ENCODE data around the gene BCL2L12. TPM values are rescaled to one million over a fixed set of nuclear protein-coding genes. Genes with fewer than 3 reads are reported as not detected.

BCL2L12 gene
- total and polyA plus RNA-seq, 3 donors from 2014 or later, result 11.3 to 19.3 (median 17.3) TPM

GRCh38 chr19:49687150-49687549 is 21.4 kb downstream of the BCL2L12 start:
- Histone ChIP-seq H3K9me3 (no peaks in the 10 kb centered on the region), H3K4me1 (peaks cover 31% of the 10 kb centered on the region), H3K4me3 (no peak overlapping the region), H3K36me3 (ENCODE audit: low read depth, missing control alignments) (no peaks in the 10 kb centered on the region), H3K27ac (peak overlapping the region; percentile 30 to 50), H3K27me3 (no peaks in the 10 kb centered on the region)
- intact Hi-C loops (cut with DNase I; ENCODE audit: low total_unique reads), result no loop called here
- DNase-seq, result no peak
- TF ChIP-seq, protein P1, sequence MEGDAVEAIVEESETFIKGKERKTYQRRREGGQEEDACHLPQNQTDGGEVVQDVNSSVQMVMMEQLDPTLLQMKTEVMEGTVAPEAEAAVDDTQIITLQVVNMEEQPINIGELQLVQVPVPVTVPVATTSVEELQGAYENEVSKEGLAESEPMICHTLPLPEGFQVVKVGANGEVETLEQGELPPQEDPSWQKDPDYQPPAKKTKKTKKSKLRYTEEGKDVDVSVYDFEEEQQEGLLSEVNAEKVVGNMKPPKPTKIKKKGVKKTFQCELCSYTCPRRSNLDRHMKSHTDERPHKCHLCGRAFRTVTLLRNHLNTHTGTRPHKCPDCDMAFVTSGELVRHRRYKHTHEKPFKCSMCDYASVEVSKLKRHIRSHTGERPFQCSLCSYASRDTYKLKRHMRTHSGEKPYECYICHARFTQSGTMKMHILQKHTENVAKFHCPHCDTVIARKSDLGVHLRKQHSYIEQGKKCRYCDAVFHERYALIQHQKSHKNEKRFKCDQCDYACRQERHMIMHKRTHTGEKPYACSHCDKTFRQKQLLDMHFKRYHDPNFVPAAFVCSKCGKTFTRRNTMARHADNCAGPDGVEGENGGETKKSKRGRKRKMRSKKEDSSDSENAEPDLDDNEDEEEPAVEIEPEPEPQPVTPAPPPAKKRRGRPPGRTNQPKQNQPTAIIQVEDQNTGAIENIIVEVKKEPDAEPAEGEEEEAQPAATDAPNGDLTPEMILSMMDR (IDR thresholded peaks at IDR 0.05), result no peak
- no peak for TF ChIP-seq POLR2A (IDR thresholded peaks at IDR 0.05)
- WGBS, 2 donors, result 74 to 78% methylated on average over 12 of the region's 12 CpGs

DNA sequence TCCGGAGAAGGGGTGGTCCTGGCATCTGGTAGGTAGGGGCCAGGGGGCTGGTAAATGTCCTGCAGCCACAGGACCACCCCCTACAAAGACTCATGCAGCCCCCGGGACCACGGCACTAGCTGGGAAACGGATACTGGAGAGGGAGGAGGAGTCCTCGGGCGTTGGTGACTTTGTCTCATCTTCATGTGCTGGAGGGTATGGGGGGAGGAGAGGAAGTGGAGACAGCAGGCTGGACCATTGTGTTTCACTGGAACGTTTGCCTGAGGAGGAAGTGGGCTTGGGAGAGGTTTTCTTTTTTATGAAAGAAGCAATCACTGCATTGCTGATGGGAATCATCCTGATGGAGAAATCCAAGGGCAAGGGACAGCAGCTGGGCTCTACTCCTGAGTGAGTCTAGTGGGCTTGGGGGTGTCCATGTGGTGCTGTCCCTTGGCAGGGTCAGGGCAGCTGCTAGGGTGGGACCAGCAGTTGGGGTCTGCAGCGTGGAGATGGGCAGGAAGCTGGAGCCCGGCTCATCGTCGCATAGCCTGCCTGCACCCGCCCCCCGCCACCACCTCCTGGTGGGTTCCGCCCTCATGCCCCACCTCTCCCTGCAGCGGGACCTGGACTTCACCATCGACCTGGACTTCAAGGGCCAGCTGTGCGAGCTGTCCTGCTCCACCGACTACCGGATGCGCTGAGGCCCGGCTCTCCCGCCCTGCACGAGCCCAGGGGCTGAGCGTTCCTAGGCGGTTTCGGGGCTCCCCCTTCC is 22.0 kb downstream of the BCL2L12 start:
- Histone ChIP-seq H3K27me3 (no peaks in the 10 kb centered on the region), H3K27ac (peak overlapping the region in 1 of 2 donors; percentile 30), H3K9me3 (no peaks in the 10 kb centered on the region), H3K4me3 (no peak overlapping the region), H3K36me3 (ENCODE audit: low read depth, missing control alignments) (no peaks in the 10 kb centered on the region), H3K4me1 (peaks cover 31% of the 10 kb centered on the region)
- intact Hi-C loops (cut with DNase I; ENCODE audit: low total_unique reads), result no loop called here
- DNase-seq, result no peak
- 71 to 80% methylated on average over 19 to 26 of the region's 26 CpGs for WGBS, 2 donors
- no peak for TF ChIP-seq POLR2A (IDR thresholded peaks at IDR 0.05)

DNA sequence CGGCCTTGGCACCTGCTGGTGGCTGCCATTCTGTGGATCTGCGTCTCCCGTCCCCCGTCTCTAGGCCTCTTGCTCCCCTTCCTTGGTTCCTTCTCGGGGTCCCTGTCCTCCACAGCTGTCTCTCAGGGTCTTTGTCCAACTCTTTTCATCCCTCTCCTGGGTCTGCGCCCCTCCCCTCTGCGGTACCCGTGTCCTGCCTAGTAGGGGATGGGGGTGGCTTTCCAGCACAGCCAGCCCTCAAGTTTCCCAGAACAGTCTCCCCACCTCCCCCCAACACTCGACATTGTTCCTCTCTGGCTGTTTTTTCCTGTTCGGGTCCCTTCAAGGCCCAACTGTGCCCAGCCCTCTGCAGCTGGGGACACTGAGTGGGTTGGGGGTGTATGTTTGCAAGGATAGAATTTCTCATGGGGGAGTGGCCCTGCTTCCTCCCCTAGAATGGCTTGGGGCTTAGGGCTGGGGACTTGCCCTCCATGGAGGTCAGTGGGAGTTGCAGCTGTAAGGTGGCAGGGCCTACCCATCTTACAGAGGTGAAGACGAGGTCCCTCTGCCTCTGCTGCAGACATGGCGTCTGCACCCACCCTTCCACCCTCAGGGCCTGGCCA is 22.9 kb downstream of the BCL2L12 start:
- Histone ChIP-seq H3K36me3 (ENCODE audit: low read depth, missing control alignments) (no peaks in the 10 kb centered on the region), H3K9me3 (no peaks in the 10 kb centered on the region), H3K4me3 (no peak overlapping the region), H3K4me1 (peaks cover 31% of the 10 kb centered on the region), H3K27ac (peak overlapping the region in 1 of 2 donors; percentile 30), H3K27me3 (no peaks in the 10 kb centered on the region)
- TF ChIP-seq POLR2A (IDR thresholded peaks at IDR 0.05), result no peak
- TF ChIP-seq, protein P1 (IDR thresholded peaks at IDR 0.05), result no peak
- DNase-seq, result no peak
- 69 to 82% methylated on average over 12 of the region's 12 CpGs for WGBS, 2 donors
- intact Hi-C loops (cut with DNase I; ENCODE audit: low total_unique reads), result no loop called here

DNA sequence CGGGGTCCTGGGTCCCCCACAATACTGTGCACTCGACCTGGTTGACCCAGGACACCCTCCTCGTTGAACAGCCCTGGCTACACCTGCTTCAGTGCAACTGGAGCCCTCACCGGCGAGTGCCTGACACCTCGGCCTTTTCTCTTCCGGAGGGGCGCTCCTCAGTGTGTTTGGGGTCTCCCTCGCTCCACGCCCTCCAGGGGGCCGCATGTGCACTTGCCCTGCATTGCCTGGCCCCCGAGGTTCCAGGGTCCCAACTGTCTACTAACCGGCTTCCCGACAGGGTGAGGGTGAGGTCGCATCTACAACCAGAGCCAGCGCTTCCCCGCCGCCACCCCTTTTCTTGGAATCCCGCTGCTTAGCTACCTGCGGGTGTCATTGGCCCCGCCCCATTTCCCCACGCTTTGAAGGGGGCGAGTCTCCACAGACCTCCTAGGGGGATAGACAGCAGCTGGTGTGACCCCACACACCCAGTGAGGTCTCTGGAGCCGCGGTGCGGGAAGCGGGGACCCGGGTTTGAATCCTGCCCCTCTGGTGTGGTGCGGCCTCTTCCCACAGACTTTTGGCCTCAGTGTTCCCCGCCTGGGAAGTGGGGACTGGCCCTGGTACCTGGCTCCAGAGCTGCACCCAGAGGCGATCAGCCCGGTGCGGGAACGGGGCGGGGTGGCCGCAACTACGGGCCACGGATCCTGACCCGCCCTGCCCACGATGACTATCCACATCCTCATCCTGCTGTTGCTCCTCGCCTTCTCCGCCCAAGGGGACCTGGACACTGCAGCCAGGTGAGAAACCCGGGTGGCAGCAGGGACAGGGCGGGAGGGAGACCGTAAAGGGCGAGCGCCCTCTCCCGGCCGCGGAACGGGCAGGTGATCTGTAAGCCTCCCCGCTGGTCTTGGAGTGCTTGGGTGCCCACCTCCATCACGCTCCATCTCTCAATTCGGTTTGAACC is 23.7 kb downstream of the BCL2L12 start, which contains the start of gene ADM5:
ADM5 (plus strand) TSS at position 462 of the 946 bp plus-strand sequence; CDS start at position 706, 244 bp downstream.
- Histone ChIP-seq H3K4me1 (peaks cover 31% of the 10 kb centered on the region), H3K27ac (peak within 1 kb of the TSS; percentile 45 to 84), H3K4me3 (peak within 1 kb of the TSS; percentile 47 to 56), H3K36me3 (ENCODE audit: low read depth, missing control alignments) (no peaks in the 10 kb centered on the region), H3K27me3 (no peaks in the 10 kb centered on the region), H3K9me3 (no peaks in the 10 kb centered on the region)
- WGBS, 2 donors, result 36 to 53% methylated on average over 42 to 54 of the region's 54 CpGs
- TF ChIP-seq, protein P1 (IDR thresholded peaks at IDR 0.05), result peak in 2 of 3 experiments; percentile 25 to 26
- TF ChIP-seq POLR2A (IDR thresholded peaks at IDR 0.05), result no peak
- intact Hi-C loops (cut with DNase I; ENCODE audit: low total_unique reads), result no loop called here
- DNase-seq, result no peak

Measured in testis (tissue), 3 donors.